Fibroblast of lung (primary cell): ENCODE measurements around the gene COMMD10.

Experiments
- CTCF ChIP-seq, 2 donors: IDR thresholded peaks in 1 of 2; conservative IDR thresholded peaks in 1 of 2; 1 replicate in 1 of 2; 2 replicates in 1 of 2; pipeline ENCODE4 v1.5.1; 2011 to 2012; ENCODE audit warnings: low read length in 2 of 2, control low read depth in 1 of 2, inconsistent platforms in 1 of 2, low read depth in 1 of 2, mild to moderate bottlenecking in 1 of 2
- EZH2 ChIP-seq: IDR thresholded peaks from 2 replicates; pipeline ENCODE4 v1.5.1; 2012; ENCODE audit warnings: low read length, control low read depth, mild to moderate bottlenecking; ENCODE audit errors: missing control alignments

GRCh38 chr5:116076496-116076895 lies 8.3 kb upstream of the COMMD10 start:
- TF ChIP-seq CTCF (conservative IDR thresholded peaks at IDR 0.05 in 1 of 2, IDR thresholded peaks at IDR 0.05 in 1 of 2; ENCODE audit: low read depth in 1 of 2, low read length in 2 of 2) (no peak), EZH2 (no peak)
